CD4-positive, CD25-positive, alpha-beta regulatory T cell (primary cell): ENCODE results near the gene NBPF4. TPM values are rescaled to one million over a fixed set of nuclear protein-coding genes. Genes with fewer than 3 reads are reported as not detected.
A peak's percentile ranks its signal among the peaks of the same experiment; 100 is the strongest.

ENCODE experiments used
- ATAC-seq, 2 donors: fragments of 150-1000 bp; cut with Tn5 transposase; one replicate each; pipeline ENCODE4 v1.10.0; 2021; ENCODE audit warnings: low read depth in 2 of 2, moderate number of reproducible peaks in 2 of 2, moderate library complexity in 1 of 2
- DNase-seq, 3 donors: peaks; one replicate each; pipeline versions ENCODE4 v3.0.0 to v3.0.0-alpha.2; 2012 to 2022; ENCODE audit warnings: mixed read lengths in 1 of 3
- H3K27ac ChIP-seq: one replicate; pipeline ENCODE4 v1.7.0; 2013; ENCODE audit warnings: mild to moderate bottlenecking, low read length; ENCODE audit not compliant: insufficient read depth, poor library complexity, severe bottlenecking
- H3K27me3 ChIP-seq: one replicate; pipeline ENCODE4 v1.7.0; 2013; ENCODE audit warnings: low read length; ENCODE audit not compliant: control insufficient read depth, insufficient read depth
- H3K36me3 ChIP-seq: one replicate; pipeline ENCODE4 v1.7.0; 2013; ENCODE audit warnings: mild to moderate bottlenecking, low read length, moderate library complexity; ENCODE audit not compliant: control insufficient read depth, insufficient read depth
- H3K4me1 ChIP-seq: 2 replicates; pipeline ENCODE4 v1.7.0; 2013; ENCODE audit warnings: mild to moderate bottlenecking, low read length; ENCODE audit not compliant: insufficient read depth, control insufficient read depth, poor library complexity, severe bottlenecking
- H3K4me3 ChIP-seq: one replicate; pipeline ENCODE4 v1.7.0; 2013; ENCODE audit warnings: low read depth, mild to moderate bottlenecking, low read length, moderate library complexity
- H3K9me3 ChIP-seq, 2 experiments: 1 replicate in 1 of 2; 2 replicates in 1 of 2; pipeline ENCODE4 v1.7.0; 2013; ENCODE audit warnings: low read length in 2 of 2, mild to moderate bottlenecking in 1 of 2, moderate library complexity in 1 of 2; ENCODE audit not compliant: control insufficient read depth in 2 of 2
- H3K27ac Mint-ChIP-seq, 3 donors: one replicate each; pipeline ENCODE4 v1.8.0; 2020 to 2022; ENCODE audit warnings: mild to moderate bottlenecking in 3 of 3, mixed read lengths in 3 of 3, moderate library complexity in 2 of 3
- H3K27me3 Mint-ChIP-seq: one replicate; pipeline ENCODE4 v1.8.0; 2022; ENCODE audit warnings: mild to moderate bottlenecking, mixed read lengths
- H3K36me3 Mint-ChIP-seq: one replicate; pipeline ENCODE4 v1.8.0; 2020; ENCODE audit warnings: mixed read lengths
- H3K4me1 Mint-ChIP-seq, 4 donors: one replicate each; pipeline ENCODE4 v1.8.0; 2020 to 2022; ENCODE audit warnings: mixed read lengths in 4 of 4, mild to moderate bottlenecking in 1 of 4
- H3K4me3 Mint-ChIP-seq, 4 donors: one replicate each; pipeline ENCODE4 v1.8.0; 2020 to 2022; ENCODE audit warnings: mild to moderate bottlenecking in 4 of 4, mixed read lengths in 4 of 4, moderate library complexity in 3 of 4
- H3K9me3 Mint-ChIP-seq, 7 donors: one replicate each; pipeline ENCODE4 v1.8.0; 2020 to 2022; ENCODE audit warnings: mixed read lengths in 7 of 7, mild to moderate bottlenecking in 3 of 7, moderate library complexity in 2 of 7
- polyA plus RNA-seq, 4 donors: library from polyadenylated mRNA; unstranded; fragments of 300-500 nt; fragmentation: Illumina TruSeq; gene quantifications; one replicate each; pipeline ENCODE4 v1.2.3, GENCODE V29; 2021
- total RNA-seq: library from RNA; stranded (reverse); gene quantifications from one replicate; pipeline ENCODE4 v1.2.3, GENCODE V29; 2022

Gene NBPF4
- total and polyA plus RNA-seq, 5 donors from 2014 or later = not detected

GRCh38 chr1:108192581-108192980, 51.3 kb downstream of the NBPF4 start:
- no peaks in the 10 kb centered on the region for H3K4me1 ChIP-seq
- H3K9me3 ChIP-seq = peaks cover 9 to 14% of the 10 kb centered on the region in 2 experiments
- ATAC-seq = no peak
- H3K4me3 ChIP-seq = no peak overlapping the region
- H3K4me3 Mint-ChIP-seq = no peak overlapping the region
- no peak overlapping the region for H3K27ac Mint-ChIP-seq
- peaks cover 29% of the 10 kb centered on the region for H3K36me3 ChIP-seq
- H3K27me3 ChIP-seq = no peaks in the 10 kb centered on the region
- peaks cover 12 to 18% (median 16%) of the 10 kb centered on the region in 4 donors for H3K4me1 Mint-ChIP-seq
- H3K27ac ChIP-seq = no peak overlapping the region
- peaks cover 39% of the 10 kb centered on the region for H3K36me3 Mint-ChIP-seq
- DNase-seq = no peak
- peaks cover 3 to 31% (median 5%) of the 10 kb centered on the region in 7 donors for H3K9me3 Mint-ChIP-seq
- H3K27me3 Mint-ChIP-seq = no peaks in the 10 kb centered on the region

DNA sequence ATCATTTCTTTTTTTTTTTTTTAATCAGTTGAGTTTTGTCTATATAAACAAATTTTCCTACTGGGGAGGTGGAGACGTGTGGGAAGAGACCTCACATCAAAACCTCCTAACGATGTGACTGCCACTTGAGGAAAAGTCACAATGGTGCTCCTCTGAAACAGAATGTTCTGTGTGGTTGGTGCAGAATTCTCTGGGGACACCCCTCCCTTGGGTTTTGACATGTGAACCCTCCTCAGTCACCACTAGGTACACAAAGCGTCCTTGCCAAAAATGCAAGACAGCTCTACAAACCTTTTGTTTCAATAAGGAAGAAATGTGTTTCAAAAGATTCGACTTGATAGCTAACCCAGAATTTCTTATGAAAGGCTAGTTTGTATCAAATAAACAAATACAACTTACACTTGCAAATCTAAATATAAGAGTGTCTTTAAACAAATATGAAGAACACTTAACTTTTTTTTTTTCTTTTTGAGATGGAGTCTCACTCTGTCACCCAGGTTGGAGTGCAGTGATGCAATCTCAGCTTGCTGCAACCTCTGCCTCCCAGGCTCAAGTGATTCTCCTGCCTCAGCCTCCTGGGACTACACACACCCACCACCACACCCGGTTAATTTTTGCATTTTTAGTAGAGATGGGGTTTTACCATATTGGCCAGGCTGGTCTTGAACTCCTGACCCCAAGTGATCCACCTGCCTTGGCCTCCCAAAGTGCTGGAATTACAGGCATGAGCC, 53.0 kb downstream of the NBPF4 start:
- Histone ChIP-seq H3K27ac (no peak overlapping the region), H3K27me3 (no peaks in the 10 kb centered on the region), H3K4me3 (no peak overlapping the region), H3K9me3 (peaks cover 9 to 14% of the 10 kb centered on the region in 2 experiments), H3K4me1 (no peaks in the 10 kb centered on the region), H3K36me3 (peaks cover 27% of the 10 kb centered on the region)
- no peak overlapping the region for H3K27ac Mint-ChIP-seq
- no peaks in the 10 kb centered on the region for H3K27me3 Mint-ChIP-seq
- peaks cover 4 to 9% (median 5%) of the 10 kb centered on the region in 4 donors for H3K4me1 Mint-ChIP-seq
- peaks cover 42% of the 10 kb centered on the region for H3K36me3 Mint-ChIP-seq
- H3K4me3 Mint-ChIP-seq = no peak overlapping the region
- H3K9me3 Mint-ChIP-seq = peaks cover 3 to 31% (median 5%) of the 10 kb centered on the region in 7 donors
- DNase-seq (no peak), ATAC-seq (no peak)

DNA sequence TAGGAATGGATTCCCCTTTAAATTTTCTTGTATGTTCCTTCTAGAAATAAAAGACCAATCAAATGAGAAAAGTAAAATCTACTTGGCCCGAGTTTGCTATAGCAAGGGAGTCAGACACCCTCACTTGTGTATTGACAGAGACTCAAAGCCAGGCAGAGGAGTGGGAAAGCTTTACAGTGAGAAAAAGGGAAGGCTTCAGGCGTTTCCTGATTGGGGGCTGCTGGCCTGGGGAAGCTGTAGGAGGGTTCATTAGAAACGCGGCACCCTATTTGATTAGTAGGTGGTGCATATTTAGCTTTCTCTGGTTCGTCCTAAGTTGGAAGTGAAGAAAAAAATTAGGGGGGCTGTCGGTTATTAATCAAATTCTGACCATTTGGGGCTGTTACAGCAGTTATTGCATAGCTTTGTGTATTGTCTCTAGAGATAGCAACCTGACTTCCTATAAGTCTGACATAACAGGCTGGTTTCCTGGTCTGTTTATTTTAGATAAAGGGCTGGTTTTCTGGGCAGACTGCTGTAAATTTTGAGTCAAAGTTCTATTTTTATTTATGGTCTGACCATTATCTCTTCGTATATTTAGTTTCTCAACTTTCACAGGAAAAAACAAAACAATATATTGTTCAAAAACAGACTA, 53.8 kb downstream of the NBPF4 start:
- Histone ChIP-seq H3K9me3 (peaks cover 9 to 14% of the 10 kb centered on the region in 2 experiments), H3K4me3 (no peak overlapping the region), H3K27me3 (no peaks in the 10 kb centered on the region), H3K36me3 (peaks cover 27% of the 10 kb centered on the region), H3K27ac (no peak overlapping the region), H3K4me1 (no peaks in the 10 kb centered on the region)
- H3K27ac Mint-ChIP-seq = no peak overlapping the region
- DNase-seq (no peak), ATAC-seq (no peak)
- peaks cover 4 to 9% (median 4%) of the 10 kb centered on the region in 4 donors for H3K4me1 Mint-ChIP-seq
- peaks cover 41% of the 10 kb centered on the region for H3K36me3 Mint-ChIP-seq
- H3K4me3 Mint-ChIP-seq = peak overlapping the region in 1 of 4 donors; percentile 21
- H3K9me3 Mint-ChIP-seq = peaks cover 3 to 31% (median 5%) of the 10 kb centered on the region in 7 donors
- no peaks in the 10 kb centered on the region for H3K27me3 Mint-ChIP-seq

DNA sequence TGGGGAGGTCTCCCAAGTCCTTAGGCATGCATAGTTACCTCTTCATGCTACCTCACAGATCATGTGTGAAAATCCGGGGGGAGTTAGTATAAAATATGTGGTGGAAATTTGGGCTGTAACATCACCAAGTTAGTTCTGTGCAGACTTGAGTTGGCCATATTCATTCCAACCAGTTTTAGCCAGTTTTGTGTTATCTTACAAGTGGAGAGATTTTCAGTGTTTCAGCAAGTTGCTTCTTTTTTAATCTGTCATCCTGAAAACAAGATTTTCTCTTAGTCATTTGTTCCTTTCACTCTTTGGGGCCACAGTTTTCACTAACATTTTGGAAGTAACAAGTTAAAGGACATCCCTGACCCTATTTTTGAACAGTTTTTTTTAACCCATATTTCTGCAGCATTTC, 55.1 kb downstream of the NBPF4 start:
- Histone ChIP-seq H3K36me3 (peaks cover 31% of the 10 kb centered on the region), H3K9me3 (peaks cover 9 to 14% of the 10 kb centered on the region in 2 experiments), H3K27me3 (no peaks in the 10 kb centered on the region), H3K4me1 (no peaks in the 10 kb centered on the region), H3K27ac (no peak overlapping the region), H3K4me3 (no peak overlapping the region)
- H3K27ac Mint-ChIP-seq = no peak overlapping the region
- H3K4me1 Mint-ChIP-seq = peaks cover 0 to 9% (median 2%) of the 10 kb centered on the region in 4 donors
- ATAC-seq (no peak), DNase-seq (no peak)
- H3K27me3 Mint-ChIP-seq = no peaks in the 10 kb centered on the region
- H3K9me3 Mint-ChIP-seq = peaks cover 3 to 31% (median 5%) of the 10 kb centered on the region in 7 donors
- no peak overlapping the region for H3K4me3 Mint-ChIP-seq
- H3K36me3 Mint-ChIP-seq = peaks cover 39% of the 10 kb centered on the region

GRCh38 chr1:108182959-108183700, 60.7 kb downstream of the NBPF4 start:
- Histone ChIP-seq H3K4me1 (no peaks in the 10 kb centered on the region), H3K9me3 (no peaks in the 10 kb centered on the region), H3K4me3 (no peak overlapping the region), H3K36me3 (peaks cover 47% of the 10 kb centered on the region), H3K27ac (no peak overlapping the region), H3K27me3 (no peaks in the 10 kb centered on the region)
- Mint-ChIP-seq H3K27me3 (no peaks in the 10 kb centered on the region), H3K9me3 (peaks cover 0 to 3% (median 1%) of the 10 kb centered on the region in 7 donors), H3K36me3 (peaks cover 49% of the 10 kb centered on the region), H3K27ac (peak overlapping the region in 1 of 3 donors; percentile 55), H3K4me1 (peaks cover 5 to 21% (median 11%) of the 10 kb centered on the region in 4 donors), H3K4me3 (no peak overlapping the region)
- ATAC-seq (no peak), DNase-seq (no peak)

DNA sequence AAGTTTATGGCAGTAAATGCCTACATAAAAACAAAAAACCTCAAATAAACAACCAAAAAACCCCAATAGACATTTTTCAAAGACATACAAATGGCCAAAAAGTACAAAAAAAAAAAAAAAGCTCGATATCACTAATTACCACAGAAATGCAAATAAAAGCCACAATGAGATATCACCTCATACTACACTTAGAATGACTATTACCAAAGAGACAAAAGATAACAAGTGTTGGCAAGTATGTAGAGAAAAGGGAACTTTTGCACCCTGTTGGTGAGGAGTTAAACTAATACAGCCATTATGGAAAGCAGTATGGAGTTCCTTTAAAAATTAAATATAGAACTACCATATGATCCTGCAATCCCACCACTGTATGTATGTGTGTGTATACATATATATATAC, 64.9 kb downstream of the NBPF4 start:
- peaks cover 59% of the 10 kb centered on the region for H3K36me3 ChIP-seq
- Mint-ChIP-seq H3K4me3 (no peak overlapping the region), H3K27me3 (no peaks in the 10 kb centered on the region), H3K9me3 (peaks cover 0 to 6% (median 3%) of the 10 kb centered on the region in 7 donors), H3K27ac (peak overlapping the region in 2 of 3 donors; percentile 12 to 13), H3K36me3 (peaks cover 57% of the 10 kb centered on the region), H3K4me1 (peaks cover 20 to 32% (median 26%) of the 10 kb centered on the region in 4 donors)
- no peak overlapping the region for H3K27ac ChIP-seq
- H3K27me3 ChIP-seq = no peaks in the 10 kb centered on the region
- H3K9me3 ChIP-seq = peaks cover 0 to 10% of the 10 kb centered on the region in 2 experiments
- ATAC-seq (no peak), DNase-seq (no peak)
- H3K4me1 ChIP-seq = no peaks in the 10 kb centered on the region
- H3K4me3 ChIP-seq = no peak overlapping the region
